ENCODE results near the gene FAM120A.

- TF ChIP-seq REST (IDR thresholded peaks at IDR 0.05; ENCODE audit: borderline replicate concordance) (no peak), REST (CRISPR knock-in tag; IDR thresholded peaks at IDR 0.05; ENCODE audit: low read depth) (no peak), ZSCAN29 (IDR thresholded peaks at IDR 0.05) (no peak), POLR2A (conservative IDR thresholded peaks at IDR 0.05) (no peak), HCFC1 (IDR thresholded peaks at IDR 0.05; ENCODE audit: low read depth, low read length) (no peak), CREM (IDR thresholded peaks at IDR 0.05; ENCODE audit: low read depth) (no peak), FOS (IDR thresholded peaks at IDR 0.05; ENCODE audit: extremely low read depth, insufficient read length) (no peak), POLR2AphosphoS5 (IDR thresholded peaks at IDR 0.05; ENCODE audit: control insufficient read depth, insufficient read depth, low read depth, low read length) (no peak), ATF3 (IDR thresholded peaks at IDR 0.05) (no peak), ATF3 (CRISPR knock-in tag; conservative IDR thresholded peaks at IDR 0.05) (no peak), NFXL1 (CRISPR knock-in tag; IDR thresholded peaks at IDR 0.05) (no peak), CTCF (IDR thresholded peaks at IDR 0.05 in 2 of 3, conservative IDR thresholded peaks at IDR 0.05 in 1 of 3; ENCODE audit: insufficient read depth in 2 of 3, low read depth in 1 of 3, low read length in 3 of 3) (no peak), NONO (IDR thresholded peaks at IDR 0.05; ENCODE audit: low read depth in 2 of 2, low read length in 1 of 2) (no peak), SNRNP70 (optimal IDR thresholded peaks at IDR 0.05; ENCODE audit: low read depth, low read length) (no peak), ZNF75A (CRISPR knock-in tag; IDR thresholded peaks at IDR 0.05) (no peak)
Measured at GRCh38 chr9:93483497-93483896, 32.0 kb downstream of the FAM120A start.
